HEK293T (cell line): Measurements from ENCODE around the gene SHFL.

ENCODE experiments used
- FOXK2 ChIP-seq: fragments of 450-650 bp; IDR thresholded peaks from 2 replicates; pipeline ENCODE4 v1.6.1; 2016; ENCODE audit warnings: mild to moderate bottlenecking
- SP1 ChIP-seq: fragments of 450-650 bp; IDR thresholded peaks from 2 replicates; pipeline ENCODE4 v1.6.1; 2017

DNA sequence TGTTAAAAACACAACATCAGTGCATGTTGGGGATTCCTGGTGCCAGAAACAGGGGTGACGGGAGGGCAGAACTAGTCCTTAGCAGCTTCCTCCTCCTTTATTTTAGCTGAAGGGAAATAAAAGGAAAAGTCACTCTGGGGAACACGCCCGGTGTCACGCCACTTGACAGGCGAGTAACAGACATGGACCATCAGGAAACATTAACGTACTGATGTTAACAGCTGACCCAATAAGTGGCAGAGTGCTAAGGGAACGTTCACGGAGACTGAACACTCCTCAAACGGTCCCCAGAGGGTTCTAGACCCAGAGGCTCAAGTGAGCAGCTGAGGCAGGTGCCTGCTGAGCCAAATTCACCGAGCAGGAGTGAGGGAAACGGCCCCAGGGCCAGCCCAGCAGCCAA, 47.5 kb downstream of the SHFL start:
- TF ChIP-seq FOXK2, result no peak
- no peak for TF ChIP-seq SP1
